Prostate gland (tissue), 2 donors: ENCODE results near the gene LEKR1.

Experiments
- POLR2A ChIP-seq: fragments of 450-650 bp; IDR thresholded peaks from one replicate; pipeline ENCODE4 v1.6.1; 2016; ENCODE audit warnings: antibody characterized with exemption, mild to moderate bottlenecking
- TF ChIP-seq, protein P1 (sequence below), 4 experiments: fragments of 200-600 bp in 2 of 4; fragments of 450-650 bp in 2 of 4; sonication (generic) in 2 of 4; IDR thresholded peaks; 1 replicate in 3 of 4; 2 replicates in 1 of 4; pipeline ENCODE4 v1.5.1; 2016 to 2019; ENCODE audit warnings: antibody characterized with exemption in 4 of 4, mild to moderate bottlenecking in 2 of 4, moderate library complexity in 2 of 4

- TF ChIP-seq, protein P1, sequence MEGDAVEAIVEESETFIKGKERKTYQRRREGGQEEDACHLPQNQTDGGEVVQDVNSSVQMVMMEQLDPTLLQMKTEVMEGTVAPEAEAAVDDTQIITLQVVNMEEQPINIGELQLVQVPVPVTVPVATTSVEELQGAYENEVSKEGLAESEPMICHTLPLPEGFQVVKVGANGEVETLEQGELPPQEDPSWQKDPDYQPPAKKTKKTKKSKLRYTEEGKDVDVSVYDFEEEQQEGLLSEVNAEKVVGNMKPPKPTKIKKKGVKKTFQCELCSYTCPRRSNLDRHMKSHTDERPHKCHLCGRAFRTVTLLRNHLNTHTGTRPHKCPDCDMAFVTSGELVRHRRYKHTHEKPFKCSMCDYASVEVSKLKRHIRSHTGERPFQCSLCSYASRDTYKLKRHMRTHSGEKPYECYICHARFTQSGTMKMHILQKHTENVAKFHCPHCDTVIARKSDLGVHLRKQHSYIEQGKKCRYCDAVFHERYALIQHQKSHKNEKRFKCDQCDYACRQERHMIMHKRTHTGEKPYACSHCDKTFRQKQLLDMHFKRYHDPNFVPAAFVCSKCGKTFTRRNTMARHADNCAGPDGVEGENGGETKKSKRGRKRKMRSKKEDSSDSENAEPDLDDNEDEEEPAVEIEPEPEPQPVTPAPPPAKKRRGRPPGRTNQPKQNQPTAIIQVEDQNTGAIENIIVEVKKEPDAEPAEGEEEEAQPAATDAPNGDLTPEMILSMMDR (IDR thresholded peaks at IDR 0.05): no peak
- TF ChIP-seq POLR2A: no peak
Observed at GRCh38 chr3:156948402-156949210, 122.5 kb downstream of the LEKR1 start.
